Measurements from ENCODE around the gene ITGA8. TPM values are rescaled to one million over a fixed set of nuclear protein-coding genes. Genes with fewer than 3 reads are reported as not detected.
"Not testable (repeated sequence)": the region's sequence is repeated elsewhere in the genome, so short reads cannot be mapped to it uniquely, and the experiment has no call there.

Gene ITGA8
- total RNA-seq, 2 donors from 2014 or later = not detected

DNA sequence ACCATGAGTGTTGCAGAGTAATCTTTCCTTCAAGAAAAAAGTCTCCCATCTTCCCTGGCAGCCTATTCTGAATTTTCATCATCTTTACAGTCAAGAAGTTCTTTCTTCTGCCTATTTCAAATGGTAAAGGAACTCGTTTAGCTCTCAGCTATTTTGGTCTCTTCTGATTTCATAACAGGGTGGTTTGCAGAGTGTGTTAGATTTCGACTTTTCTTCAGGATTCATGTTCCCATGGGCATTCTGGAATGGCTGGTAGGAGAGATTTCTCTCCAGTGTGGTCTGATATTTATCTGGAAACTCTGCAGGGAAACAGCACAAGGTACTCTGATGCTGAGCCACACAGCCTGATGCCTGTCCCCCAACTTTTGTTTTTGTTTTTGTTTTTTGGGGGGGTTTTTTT, 237.6 kb downstream of the ITGA8 start:
- no peaks in the 10 kb centered on the region for H3K9me3 ChIP-seq (ENCODE audit: control insufficient read depth, low read length, poor library complexity, severe bottlenecking)
- H3K4me3 Mint-ChIP-seq = no peak overlapping the region
- no peak overlapping the region for H3K27ac Mint-ChIP-seq
- no peak for ATAC-seq
- H3K36me3 Mint-ChIP-seq (ENCODE audit: low read depth) = no peaks in the 10 kb centered on the region
- DNase-seq = no peak
- peaks cover 52% of the 10 kb centered on the region for H3K27me3 Mint-ChIP-seq
- H3K4me1 Mint-ChIP-seq = no peaks in the 10 kb centered on the region

DNA sequence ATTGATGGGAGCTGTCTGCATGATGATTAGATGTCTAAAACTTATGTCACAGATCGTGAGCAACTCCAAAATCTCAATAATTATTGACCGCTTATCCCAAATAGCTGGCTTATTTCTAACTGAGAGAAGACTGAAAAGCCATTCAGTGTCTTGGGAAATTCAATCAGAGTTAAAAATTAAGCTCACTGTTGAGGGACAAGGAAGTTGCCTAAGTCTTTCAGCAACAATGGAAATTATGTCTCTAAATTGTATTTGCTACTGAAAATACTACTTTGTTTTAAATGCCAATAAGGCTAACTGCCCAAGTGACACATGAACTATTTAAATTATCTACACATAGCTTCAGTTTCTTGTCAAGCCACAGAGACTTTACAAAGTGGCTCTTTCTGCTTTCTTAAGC, 240.8 kb downstream of the ITGA8 start:
- Mint-ChIP-seq H3K27ac (no peak overlapping the region), H3K4me1 (no peaks in the 10 kb centered on the region), H3K4me3 (no peak overlapping the region), H3K36me3 (ENCODE audit: low read depth) (no peaks in the 10 kb centered on the region), H3K27me3 (peaks cover 59% of the 10 kb centered on the region)
- ATAC-seq = no peak
- H3K9me3 ChIP-seq (ENCODE audit: control insufficient read depth, low read length, poor library complexity, severe bottlenecking) = no peaks in the 10 kb centered on the region
- DNase-seq = no peak

DNA sequence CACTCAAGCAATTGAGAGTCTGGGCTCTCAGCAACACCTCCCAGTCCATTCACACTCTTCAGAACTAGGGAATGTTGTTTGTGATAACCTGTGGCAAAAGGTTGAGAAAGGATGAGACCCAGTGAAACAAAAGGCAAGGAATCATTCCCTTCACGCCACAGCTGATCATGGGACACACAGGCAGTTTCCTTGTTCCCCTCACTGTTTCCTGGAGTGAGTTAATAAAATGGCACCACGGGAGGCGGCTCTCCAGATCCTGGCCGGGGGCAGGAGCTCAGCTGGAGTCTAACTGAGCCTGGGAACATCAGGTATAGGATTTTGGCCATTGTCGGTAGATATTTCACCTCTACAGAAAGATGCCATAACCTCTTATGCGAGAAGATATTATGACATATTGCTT, 241.3 kb downstream of the ITGA8 start:
- Mint-ChIP-seq H3K4me1 (no peaks in the 10 kb centered on the region), H3K36me3 (ENCODE audit: low read depth) (no peaks in the 10 kb centered on the region), H3K27ac (no peak overlapping the region), H3K27me3 (peaks cover 60% of the 10 kb centered on the region), H3K4me3 (no peak overlapping the region)
- H3K9me3 ChIP-seq (ENCODE audit: control insufficient read depth, low read length, poor library complexity, severe bottlenecking) = no peaks in the 10 kb centered on the region
- no peak for ATAC-seq
- no peak for DNase-seq

DNA sequence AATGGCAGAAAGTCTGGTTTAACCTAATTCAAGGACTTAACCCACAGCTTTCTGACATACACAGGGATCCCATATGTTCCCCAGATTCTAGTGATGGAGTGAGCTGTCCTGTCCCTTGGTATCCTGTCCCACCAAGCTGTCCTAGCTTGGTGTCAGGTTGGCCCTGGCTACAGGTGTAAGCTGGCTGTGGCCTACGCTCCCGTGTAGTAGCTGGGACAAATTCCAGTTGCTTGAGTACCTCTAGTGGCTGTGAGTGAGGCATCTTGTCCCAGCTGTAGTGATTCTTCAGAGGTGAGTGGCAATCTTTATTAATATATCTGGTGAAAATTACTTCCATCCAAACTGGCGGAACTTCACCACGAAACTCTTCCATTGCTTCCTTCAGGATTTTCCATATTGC, 243.4 kb downstream of the ITGA8 start:
- no peak for DNase-seq
- Mint-ChIP-seq H3K36me3 (ENCODE audit: low read depth) (peaks cover 2% of the 10 kb centered on the region), H3K27me3 (peaks cover 72% of the 10 kb centered on the region), H3K4me1 (no peaks in the 10 kb centered on the region), H3K27ac (no peak overlapping the region), H3K4me3 (no peak overlapping the region)
- no peak for ATAC-seq
- no peaks in the 10 kb centered on the region for H3K9me3 ChIP-seq (ENCODE audit: control insufficient read depth, low read length, poor library complexity, severe bottlenecking)

DNA sequence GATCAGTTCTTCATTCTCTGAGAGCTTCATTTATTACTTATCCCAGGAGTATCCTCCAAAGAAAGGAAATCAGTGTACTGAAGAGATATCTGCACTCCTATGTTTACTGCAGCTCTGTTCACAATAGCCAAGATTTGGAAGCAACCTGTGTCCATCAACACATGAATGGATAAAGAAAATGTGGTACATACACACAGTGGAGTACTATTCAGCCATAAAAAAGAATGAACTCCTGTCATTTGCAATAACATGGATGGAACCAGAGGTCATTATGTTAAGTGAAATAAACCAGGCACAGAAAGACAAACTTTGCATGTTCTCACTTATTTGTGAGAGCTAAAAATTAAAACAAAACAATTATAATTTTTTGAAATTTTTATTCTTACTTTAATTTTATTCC, 244.3 kb downstream of the ITGA8 start:
- H3K4me1 Mint-ChIP-seq; H3K36me3 Mint-ChIP-seq (ENCODE audit: low read depth); ATAC-seq; H3K9me3 ChIP-seq (ENCODE audit: control insufficient read depth, low read length, poor library complexity, severe bottlenecking); H3K27ac Mint-ChIP-seq; H3K4me3 Mint-ChIP-seq; DNase-seq: not testable (repeated sequence)
- H3K27me3 Mint-ChIP-seq = peaks cover 80% of the 10 kb centered on the region

DNA sequence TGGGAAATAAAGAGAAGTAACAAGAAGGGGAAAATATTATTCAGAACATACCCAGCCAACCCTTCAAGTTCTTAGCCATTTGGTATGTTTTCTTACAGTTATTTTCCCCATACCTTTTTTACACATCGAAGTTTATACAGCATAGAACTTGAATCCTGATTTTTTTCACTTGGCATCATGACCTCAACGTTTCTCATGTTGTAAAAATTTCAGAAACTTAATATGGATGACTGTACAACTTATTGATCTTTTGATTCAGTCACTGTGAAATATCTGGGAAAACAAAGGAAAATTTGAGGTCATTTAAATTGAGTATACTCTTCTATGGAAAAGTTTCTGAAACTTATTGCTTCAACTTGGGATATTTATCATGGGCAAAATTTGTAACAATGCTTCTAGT, 245.1 kb downstream of the ITGA8 start:
- peaks cover 83% of the 10 kb centered on the region for H3K27me3 Mint-ChIP-seq

DNA sequence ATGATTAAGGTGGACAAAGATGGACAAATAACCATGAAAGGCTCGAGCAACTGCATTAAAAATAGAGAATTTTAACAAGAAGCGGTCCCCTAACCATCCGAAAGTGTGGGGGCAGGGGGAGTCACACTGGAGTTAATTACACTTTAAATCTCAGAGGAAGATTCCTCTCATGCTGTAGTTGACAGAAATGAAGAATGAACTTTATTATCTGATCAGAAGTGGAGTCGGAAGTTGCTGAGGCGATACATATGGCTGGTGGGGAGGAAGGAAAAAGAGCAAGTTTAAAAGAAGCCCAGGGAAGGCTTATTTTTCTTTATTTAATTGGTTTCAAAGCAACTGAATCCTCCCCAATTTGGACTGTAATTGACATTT, 246.3 kb downstream of the ITGA8 start:
- Mint-ChIP-seq H3K36me3 (ENCODE audit: low read depth) (peaks cover 2% of the 10 kb centered on the region), H3K27ac (no peak overlapping the region), H3K4me1 (no peaks in the 10 kb centered on the region), H3K4me3 (no peak overlapping the region), H3K27me3 (peaks cover 80% of the 10 kb centered on the region)
- no peak for ATAC-seq
- no peak for DNase-seq
- no peaks in the 10 kb centered on the region for H3K9me3 ChIP-seq (ENCODE audit: control insufficient read depth, low read length, poor library complexity, severe bottlenecking)

More for the DNA sequence above, 245.1 kb downstream of the ITGA8 start:
- no peaks in the 10 kb centered on the region for H3K4me1 Mint-ChIP-seq
- peaks cover 2% of the 10 kb centered on the region for H3K36me3 Mint-ChIP-seq (ENCODE audit: low read depth)
- no peak for DNase-seq
- no peaks in the 10 kb centered on the region for H3K9me3 ChIP-seq (ENCODE audit: control insufficient read depth, low read length, poor library complexity, severe bottlenecking)
- no peak overlapping the region for H3K4me3 Mint-ChIP-seq
- H3K27ac Mint-ChIP-seq = no peak overlapping the region
- ATAC-seq = no peak

DNA sequence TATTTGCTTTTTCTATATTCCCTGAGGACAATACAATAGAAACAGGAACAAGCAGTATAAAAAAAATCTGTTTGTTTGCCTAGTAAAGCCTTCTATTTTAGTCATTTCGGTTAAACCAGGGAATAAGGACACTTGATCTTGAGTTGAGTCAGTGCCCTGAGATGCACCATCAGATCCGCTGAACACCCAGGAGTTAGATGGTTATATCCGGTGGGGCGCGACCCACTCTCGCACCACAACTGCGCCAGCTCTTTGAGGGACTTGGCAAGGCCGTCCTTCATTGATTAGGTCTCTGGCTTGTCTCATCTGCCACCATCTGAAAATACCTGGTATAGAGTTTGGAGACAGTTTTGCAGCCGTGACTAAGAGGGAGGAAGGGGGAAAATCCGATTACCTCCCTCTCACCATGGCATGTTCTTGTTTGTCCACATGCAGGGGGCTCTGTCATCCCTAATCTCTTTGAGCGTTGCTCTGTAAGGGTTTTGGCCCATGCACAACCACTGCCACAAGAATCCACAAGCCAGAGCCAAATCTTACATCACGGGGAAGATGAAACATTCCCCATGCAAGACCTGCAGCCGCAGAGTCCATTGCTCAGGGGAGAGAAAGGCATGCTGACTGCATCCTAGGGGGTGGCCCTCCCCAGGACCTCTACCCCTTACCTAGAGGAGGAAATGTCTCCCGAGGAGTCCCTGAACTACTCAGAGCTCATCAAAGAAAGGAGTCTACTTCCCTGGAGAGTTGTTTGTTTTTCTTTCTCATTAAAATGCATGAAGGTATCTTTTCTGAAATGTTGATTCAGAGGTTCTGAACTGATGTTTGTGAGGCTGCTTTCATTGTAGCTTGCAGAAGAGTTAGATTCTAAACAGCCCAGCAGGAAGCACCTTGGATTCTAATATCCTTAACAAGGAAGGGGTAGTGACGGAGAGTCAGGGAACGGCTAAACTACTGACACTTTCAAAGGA, 247.0 kb downstream of the ITGA8 start:
- DNase-seq (no peak), ATAC-seq (no peak)
- peaks cover 2% of the 10 kb centered on the region for H3K36me3 Mint-ChIP-seq (ENCODE audit: low read depth)
- H3K4me1 Mint-ChIP-seq = no peaks in the 10 kb centered on the region
- H3K4me3 Mint-ChIP-seq = no peak overlapping the region
- no peaks in the 10 kb centered on the region for H3K9me3 ChIP-seq (ENCODE audit: control insufficient read depth, low read length, poor library complexity, severe bottlenecking)
- no peak overlapping the region for H3K27ac Mint-ChIP-seq
- H3K27me3 Mint-ChIP-seq = peaks cover 73% of the 10 kb centered on the region

DNA sequence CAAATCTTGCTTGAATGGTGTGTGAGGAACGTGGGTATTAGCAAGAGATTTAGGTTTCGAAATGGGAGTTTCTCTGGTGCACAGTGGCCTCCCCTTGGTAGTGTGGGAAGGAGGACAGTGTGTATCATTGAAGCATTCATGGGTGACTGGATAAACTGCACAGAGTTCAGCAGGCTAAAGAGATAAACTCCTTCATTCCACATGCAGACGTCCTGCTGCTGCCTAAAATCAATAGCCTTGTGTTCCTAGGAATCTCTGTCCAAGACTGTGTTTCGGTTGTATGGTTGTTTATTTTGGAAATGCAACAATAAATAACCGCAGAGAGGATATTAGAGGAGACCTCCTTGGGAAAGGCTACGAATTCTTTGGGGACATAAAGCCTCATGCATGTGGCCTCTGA, 247.7 kb downstream of the ITGA8 start:
- Mint-ChIP-seq H3K4me3 (no peak overlapping the region), H3K27ac (no peak overlapping the region), H3K36me3 (ENCODE audit: low read depth) (peaks cover 2% of the 10 kb centered on the region), H3K4me1 (no peaks in the 10 kb centered on the region), H3K27me3 (peaks cover 74% of the 10 kb centered on the region)
- DNase-seq (no peak), ATAC-seq (no peak)
- no peaks in the 10 kb centered on the region for H3K9me3 ChIP-seq (ENCODE audit: control insufficient read depth, low read length, poor library complexity, severe bottlenecking)

DNA sequence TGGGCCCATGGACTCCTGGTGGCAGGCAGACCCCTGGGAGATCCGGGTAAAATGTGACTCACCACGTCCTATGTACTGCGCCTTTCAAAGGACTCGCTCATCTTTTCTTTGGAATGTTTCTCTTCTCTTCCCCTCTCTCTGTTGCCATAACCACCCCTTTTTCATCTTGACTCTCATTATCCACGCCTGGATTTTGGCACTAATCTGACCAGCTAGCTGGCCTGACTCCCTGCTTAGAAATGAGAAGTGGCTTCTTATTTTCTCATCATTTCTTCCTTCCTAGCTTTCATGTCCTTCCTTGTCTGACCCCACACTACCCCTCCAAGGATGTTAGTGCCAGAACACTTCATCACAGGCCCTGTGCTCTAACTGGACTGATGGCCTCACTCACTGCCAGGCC, 250.6 kb downstream of the ITGA8 start:
- peaks cover 82% of the 10 kb centered on the region for H3K27me3 Mint-ChIP-seq
- H3K4me3 Mint-ChIP-seq = no peak overlapping the region
- no peak for ATAC-seq

DNA sequence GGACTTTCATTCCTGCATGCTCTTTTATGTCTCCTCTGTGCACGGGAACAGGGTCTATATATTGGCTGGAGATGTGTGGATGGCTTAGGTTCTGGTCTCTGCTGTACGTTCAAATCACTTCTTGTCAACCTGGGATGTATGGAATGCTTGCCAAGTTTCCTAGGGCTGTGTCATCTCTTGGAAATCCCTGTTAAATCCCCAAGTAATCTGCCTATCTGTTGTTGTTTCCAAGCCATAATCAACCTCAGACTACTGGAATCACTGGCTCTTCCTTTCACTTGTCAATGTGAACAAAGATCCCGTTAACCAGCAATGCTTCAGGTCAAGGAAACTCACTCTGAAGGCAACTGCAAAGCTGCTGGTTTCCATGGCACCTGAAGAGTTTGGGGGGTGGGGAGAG, 255.3 kb downstream of the ITGA8 start:
- H3K9me3 ChIP-seq (ENCODE audit: control insufficient read depth, low read length, poor library complexity, severe bottlenecking) = no peaks in the 10 kb centered on the region
- DNase-seq (no peak), ATAC-seq (no peak)
- Mint-ChIP-seq H3K4me3 (no peak overlapping the region), H3K27me3 (peaks cover 58% of the 10 kb centered on the region), H3K27ac (no peak overlapping the region), H3K36me3 (ENCODE audit: low read depth) (peaks cover 6% of the 10 kb centered on the region), H3K4me1 (no peaks in the 10 kb centered on the region)

More for the DNA sequence above, 250.6 kb downstream of the ITGA8 start:
- DNase-seq = no peak
- Mint-ChIP-seq H3K4me1 (no peaks in the 10 kb centered on the region), H3K27ac (no peak overlapping the region), H3K36me3 (ENCODE audit: low read depth) (peaks cover 8% of the 10 kb centered on the region)
- H3K9me3 ChIP-seq (ENCODE audit: control insufficient read depth, low read length, poor library complexity, severe bottlenecking) = no peaks in the 10 kb centered on the region

Other genes with a start within 250 kb of the ITGA8 start
- gene MINDY3, start 140.6 kb upstream of the ITGA8 start, total RNA-seq = 10 to 100 TPM; 22.2 to 34.1 TPM